Naive B cell (primary cell): ENCODE results near the gene SNRPD2. TPM values are rescaled to one million over a fixed set of nuclear protein-coding genes. Genes with fewer than 3 reads are reported as not detected.

Experiments
- ATAC-seq, 2 donors: fragments of 150-1000 bp; cut with Tn5 transposase; 2 replicates each; pipeline ENCODE4 v1.10.0; 2021; ENCODE audit warnings: low read depth in 2 of 2, mild to moderate bottlenecking in 2 of 2, moderate library complexity in 2 of 2
- DNase-seq: peaks from one replicate; pipeline ENCODE4 v3.0.0; 2022
- H3K27ac Mint-ChIP-seq, 6 donors: one replicate each; pipeline ENCODE4 v1.8.0; 2020 to 2022; ENCODE audit warnings: mild to moderate bottlenecking in 6 of 6, mixed read lengths in 6 of 6, moderate library complexity in 5 of 6, inconsistent platforms in 2 of 6
- H3K27me3 Mint-ChIP-seq, 3 donors: one replicate each; pipeline ENCODE4 v1.8.0; 2021 to 2022; ENCODE audit warnings: mixed read lengths in 3 of 3, mild to moderate bottlenecking in 1 of 3
- H3K36me3 Mint-ChIP-seq, 2 donors: one replicate each; pipeline ENCODE4 v1.8.0; 2020 to 2022; ENCODE audit warnings: mixed read lengths in 2 of 2, inconsistent platforms in 1 of 2, mild to moderate bottlenecking in 1 of 2
- H3K4me1 Mint-ChIP-seq, 3 donors: one replicate each; pipeline ENCODE4 v1.8.0; 2020 to 2022; ENCODE audit warnings: mixed read lengths in 3 of 3, inconsistent platforms in 1 of 3, mild to moderate bottlenecking in 1 of 3, moderate library complexity in 1 of 3
- H3K4me3 Mint-ChIP-seq, 8 donors: one replicate each; pipeline ENCODE4 v1.8.0; 2020 to 2022; ENCODE audit warnings: mild to moderate bottlenecking in 8 of 8, mixed read lengths in 8 of 8, moderate library complexity in 8 of 8, inconsistent platforms in 2 of 8
- H3K9me3 Mint-ChIP-seq, 7 donors: one replicate each; pipeline ENCODE4 v1.8.0; 2020 to 2022; ENCODE audit warnings: mixed read lengths in 7 of 7, mild to moderate bottlenecking in 5 of 7, inconsistent platforms in 2 of 7, moderate library complexity in 1 of 7
- polyA plus RNA-seq, 6 donors: library from polyadenylated mRNA; unstranded; fragments of 300-500 nt; fragmentation: Illumina TruSeq; gene quantifications; one replicate each; pipeline ENCODE4 v1.2.3, GENCODE V29; 2021; ENCODE audit warnings: low read depth in 6 of 6

SNRPD2 gene
- polyA plus RNA-seq, 6 donors from 2014 or later = 808 to 1,139 (median 906) TPM

GRCh38 chr19:45641274-45642105 is 50.3 kb downstream of the SNRPD2 start:
- H3K9me3 Mint-ChIP-seq = peaks cover 0 to 5% (median 0%) of the 10 kb centered on the region in 7 donors

GRCh38 chr19:45640849-45641273 is 50.9 kb downstream of the SNRPD2 start:
- DNase-seq (no peak), ATAC-seq (no peak)
- peak overlapping the region in 5 of 6 donors; percentile 88 to 98 (median 95) for H3K27ac Mint-ChIP-seq
- H3K36me3 Mint-ChIP-seq = no peaks in the 10 kb centered on the region
- peaks cover 0 to 5% (median 0%) of the 10 kb centered on the region in 7 donors for H3K9me3 Mint-ChIP-seq
- H3K27me3 Mint-ChIP-seq = peaks cover 0 to 5% (median 1%) of the 10 kb centered on the region in 3 donors
- peak overlapping the region; percentile 86 to 97 (median 92) for H3K4me3 Mint-ChIP-seq
- peaks cover 33 to 55% (median 53%) of the 10 kb centered on the region in 3 donors for H3K4me1 Mint-ChIP-seq

More at GRCh38 chr19:45641274-45642105, 50.3 kb downstream of the SNRPD2 start:
- peak overlapping the region in 5 of 6 donors; percentile 88 to 98 (median 95) for H3K27ac Mint-ChIP-seq
- peaks cover 39 to 61% (median 60%) of the 10 kb centered on the region in 3 donors for H3K4me1 Mint-ChIP-seq
- no peaks in the 10 kb centered on the region for H3K36me3 Mint-ChIP-seq
- H3K27me3 Mint-ChIP-seq = peaks cover 6 to 11% (median 7%) of the 10 kb centered on the region in 3 donors
- ATAC-seq = peak; percentile 3 to 11
- peak overlapping the region; percentile 86 to 97 (median 92) for H3K4me3 Mint-ChIP-seq
- peak; percentile 55 for DNase-seq

GRCh38 chr19:45638930-45639729 is 52.6 kb downstream of the SNRPD2 start, which contains the start of gene EML2:
EML2 (minus strand) TSS chr19:45639397; CDS start chr19:45639376, 21 bp downstream.
- Mint-ChIP-seq H3K4me3 (peak within 1 kb of the TSS; percentile 90 to 97 (median 94)), H3K27ac (peak within 1 kb of the TSS; percentile 57 to 98 (median 85)), H3K4me1 (peaks cover 33 to 43% (median 39%) of the 10 kb centered on the region in 3 donors), H3K9me3 (peaks cover 0 to 5% (median 0%) of the 10 kb centered on the region in 7 donors), H3K27me3 (no peaks in the 10 kb centered on the region), H3K36me3 (no peaks in the 10 kb centered on the region)
- DNase-seq = peak; percentile 37
- peak in 1 of 2 donors; percentile 11 for ATAC-seq

- Mint-ChIP-seq H3K9me3 (peaks cover 0 to 5% (median 0%) of the 10 kb centered on the region in 7 donors), H3K36me3 (no peaks in the 10 kb centered on the region), H3K4me3 (peak overlapping the region in 7 of 8 donors; percentile 38 to 97 (median 94)), H3K27ac (peak overlapping the region in 2 of 6 donors; percentile 74 to 86), H3K4me1 (peaks cover 29 to 33% (median 31%) of the 10 kb centered on the region in 3 donors), H3K27me3 (no peaks in the 10 kb centered on the region)
- ATAC-seq (no peak), DNase-seq (no peak)
Measured at GRCh38 chr19:45637890-45638667, 53.7 kb downstream of the SNRPD2 start.

Other genes with a start within 250 kb of the SNRPD2 start
- 100 to 1,000 TPM in 1 of 6 donors, 10 to 100 TPM in 5; 26.6 to 110 (median 82.1) TPM for gene FOSB, start 224.0 kb downstream of the SNRPD2 start, polyA plus RNA-seq
- gene RTN2, start 194.9 kb downstream of the SNRPD2 start, polyA plus RNA-seq = under 1 TPM in 3 of 6 donors, not detected in 3; 0.28 to 0.58 (median 0.47) TPM
- gene PPM1N, start 193.5 kb downstream of the SNRPD2 start, polyA plus RNA-seq = 1 to 10 TPM; 1.6 to 3.4 (median 2.4) TPM
- 10 to 100 TPM; 51.5 to 87.2 (median 64.3) TPM for gene VASP, start 184.5 kb downstream of the SNRPD2 start, polyA plus RNA-seq
- 10 to 100 TPM in 1 of 6 donors, 1 to 10 TPM in 4, not detected in 1; 5.0 to 14.4 (median 7.8) TPM for gene OPA3, start 107.2 kb downstream of the SNRPD2 start, polyA plus RNA-seq
- gene GPR4, start 89.7 kb downstream of the SNRPD2 start, polyA plus RNA-seq = not detected
- gene EML2, start 52.6 kb downstream of the SNRPD2 start, polyA plus RNA-seq = 10 to 100 TPM in 3 of 6 donors, 1 to 10 TPM in 3; 4.3 to 14.1 (median 10.3) TPM
- not detected for gene GIPR, start 23.7 kb downstream of the SNRPD2 start, polyA plus RNA-seq
- 1 to 10 TPM in 5 of 6 donors, under 1 TPM in 1; 0.70 to 6.8 (median 1.7) TPM for gene QPCTL, start 713 bp upstream of the SNRPD2 start, polyA plus RNA-seq
- gene FBXO46, start 38.9 kb upstream of the SNRPD2 start, polyA plus RNA-seq = 10 to 100 TPM in 5 of 6 donors, 1 to 10 TPM in 1; 9.4 to 23.0 (median 13.9) TPM
- not detected for gene MEIOSIN, start 41.5 kb upstream of the SNRPD2 start, polyA plus RNA-seq
- under 1 TPM in 1 of 6 donors, not detected in 5; 0.18 TPM for gene SIX5, start 77.3 kb upstream of the SNRPD2 start, polyA plus RNA-seq
- gene DMPK, start 90.5 kb upstream of the SNRPD2 start, polyA plus RNA-seq = 1 to 10 TPM in 3 of 6 donors, under 1 TPM in 2, not detected in 1; 0.31 to 2.7 (median 1.1) TPM
- 10 to 100 TPM; 13.4 to 28.1 (median 22.1) TPM for gene DMWD, start 100.9 kb upstream of the SNRPD2 start, polyA plus RNA-seq
- not detected for gene RSPH6A, start 123.4 kb upstream of the SNRPD2 start, polyA plus RNA-seq
- 10 to 100 TPM in 2 of 6 donors, 1 to 10 TPM in 4; 6.3 to 24.3 (median 9.0) TPM for gene SYMPK, start 171.2 kb upstream of the SNRPD2 start, polyA plus RNA-seq
- not detected for gene FOXA3, start 172.4 kb upstream of the SNRPD2 start, polyA plus RNA-seq
- gene IRF2BP1, start 194.2 kb upstream of the SNRPD2 start, polyA plus RNA-seq = 10 to 100 TPM in 1 of 6 donors, 1 to 10 TPM in 5; 3.1 to 10.1 (median 5.9) TPM
- under 1 TPM in 4 of 6 donors, not detected in 2; 0.15 to 0.30 (median 0.28) TPM for gene MYPOP, start 210.7 kb upstream of the SNRPD2 start, polyA plus RNA-seq
- not detected for gene NANOS2, start 222.8 kb upstream of the SNRPD2 start, polyA plus RNA-seq